Spleen (tissue), 7 donors: ENCODE data around the gene PTPRC.

Experiments
- POLR2A ChIP-seq, 3 donors: fragments of 450-650 bp; IDR thresholded peaks; one replicate each; pipeline ENCODE4 v1.5.1; 2017; ENCODE audit warnings: antibody characterized with exemption in 3 of 3, mild to moderate bottlenecking in 1 of 3
- POLR2AphosphoS5 ChIP-seq, 3 donors: sonication (generic); formaldehyde crosslinking; IDR thresholded peaks; one replicate each; pipeline ENCODE4 v1.5.1; 2017; ENCODE audit warnings: antibody characterized with exemption in 3 of 3
- TF ChIP-seq, protein P1 (sequence below), 11 experiments: fragments of 200-600 bp in 7 of 11; fragments of 450-650 bp in 4 of 11; sonication (generic) in 4 of 11; IDR thresholded peaks in 8 of 11; conservative IDR thresholded peaks in 3 of 11; 1 replicate in 7 of 11; 2 replicates in 4 of 11; pipeline versions ENCODE4 v1.4.0 to v1.8.0; 2016 to 2021; ENCODE audit warnings: antibody characterized with exemption in 11 of 11, inconsistent platforms in 4 of 11, mild to moderate bottlenecking in 1 of 11
- donor health status: DM: no; HTN: no; CAD: no; lungs with moderate emphysema.
- donor health status: DM: no; HTN: no; CAD: no.
- donor health status: DM: no; HTN: no; CAD: no.

- TF ChIP-seq, protein P1, sequence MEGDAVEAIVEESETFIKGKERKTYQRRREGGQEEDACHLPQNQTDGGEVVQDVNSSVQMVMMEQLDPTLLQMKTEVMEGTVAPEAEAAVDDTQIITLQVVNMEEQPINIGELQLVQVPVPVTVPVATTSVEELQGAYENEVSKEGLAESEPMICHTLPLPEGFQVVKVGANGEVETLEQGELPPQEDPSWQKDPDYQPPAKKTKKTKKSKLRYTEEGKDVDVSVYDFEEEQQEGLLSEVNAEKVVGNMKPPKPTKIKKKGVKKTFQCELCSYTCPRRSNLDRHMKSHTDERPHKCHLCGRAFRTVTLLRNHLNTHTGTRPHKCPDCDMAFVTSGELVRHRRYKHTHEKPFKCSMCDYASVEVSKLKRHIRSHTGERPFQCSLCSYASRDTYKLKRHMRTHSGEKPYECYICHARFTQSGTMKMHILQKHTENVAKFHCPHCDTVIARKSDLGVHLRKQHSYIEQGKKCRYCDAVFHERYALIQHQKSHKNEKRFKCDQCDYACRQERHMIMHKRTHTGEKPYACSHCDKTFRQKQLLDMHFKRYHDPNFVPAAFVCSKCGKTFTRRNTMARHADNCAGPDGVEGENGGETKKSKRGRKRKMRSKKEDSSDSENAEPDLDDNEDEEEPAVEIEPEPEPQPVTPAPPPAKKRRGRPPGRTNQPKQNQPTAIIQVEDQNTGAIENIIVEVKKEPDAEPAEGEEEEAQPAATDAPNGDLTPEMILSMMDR (IDR thresholded peaks at IDR 0.05 in 8 of 11, conservative IDR thresholded peaks at IDR 0.05 in 3 of 11), result no peak
- no peak for TF ChIP-seq POLR2A (IDR thresholded peaks at IDR 0.05)
- no peak for TF ChIP-seq POLR2AphosphoS5 (IDR thresholded peaks at IDR 0.05)
Measured at GRCh38 chr1:198641501-198641900, 2.7 kb downstream of the PTPRC start.
